ENCODE data around the gene PPM1G.

Gene PPM1G

DNA sequence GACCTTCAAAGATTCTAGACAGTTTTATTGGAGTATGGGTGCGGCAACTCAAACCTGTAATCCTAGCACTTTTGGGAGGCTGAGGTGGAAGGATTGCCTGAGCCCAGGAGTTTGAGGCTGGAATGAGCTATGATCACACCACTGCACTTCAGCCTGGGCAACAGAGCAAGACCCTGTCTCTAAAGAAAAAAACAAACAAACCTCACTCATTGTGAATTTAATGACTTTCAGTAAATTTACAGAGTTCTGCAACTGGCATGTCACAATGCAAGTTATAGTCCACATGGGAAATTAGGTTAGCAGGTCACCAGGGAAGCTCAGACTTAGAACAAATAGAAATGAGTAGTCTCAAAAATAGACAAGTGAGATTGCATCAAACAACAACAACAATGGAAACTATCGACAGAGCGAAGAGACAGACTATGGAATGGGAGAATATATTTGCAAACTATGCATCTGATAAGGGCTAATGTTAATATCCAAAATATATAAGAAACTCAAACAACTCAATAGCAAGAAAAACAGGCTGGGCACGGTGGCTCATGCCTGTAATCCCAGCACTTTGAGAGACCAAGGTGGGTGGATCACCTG, 12.4 kb upstream of the PPM1G start:
- intact Hi-C loops (cut with DNase I): no loop called here
- no peak for DNase-seq

DNA sequence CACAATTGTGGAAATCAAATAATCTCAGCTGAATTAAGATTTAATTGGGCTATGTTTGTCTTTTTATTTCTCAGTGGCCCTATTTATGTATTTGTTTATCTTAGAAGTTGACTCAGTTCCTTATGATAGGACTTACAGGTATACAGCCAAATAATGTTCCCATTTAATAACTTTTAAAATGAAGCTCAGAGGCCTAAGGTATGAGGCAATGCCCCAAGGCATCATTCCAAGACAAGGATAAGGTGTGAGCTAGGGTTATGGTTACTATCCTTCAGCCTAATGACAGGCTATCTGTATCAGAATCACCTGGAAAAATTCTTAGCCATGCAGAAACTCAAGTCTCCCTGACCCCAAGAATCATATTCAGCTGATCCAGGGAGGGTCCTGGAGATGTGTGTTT, 11.6 kb upstream of the PPM1G start:
- intact Hi-C loops (cut with DNase I): no loop called here
- no peak for DNase-seq

DNA sequence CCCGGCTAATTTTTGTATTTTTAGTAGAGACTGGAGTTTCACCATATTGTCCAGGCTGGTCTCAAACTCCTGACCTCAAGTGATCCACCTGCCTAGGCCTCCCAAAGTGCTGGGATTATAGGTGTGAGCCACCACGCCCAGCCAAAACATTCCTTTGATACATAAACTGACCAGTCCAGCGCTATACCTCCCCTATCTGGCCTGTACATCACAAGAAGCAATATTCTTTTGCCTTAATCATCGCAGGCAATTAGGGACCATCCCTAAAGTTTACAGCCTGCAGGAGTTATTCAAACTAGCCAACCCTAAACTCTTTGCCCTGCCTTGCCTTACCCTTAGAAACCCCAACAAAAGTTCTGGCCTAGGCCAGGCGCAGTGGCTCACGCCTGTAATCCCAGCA, 6.8 kb upstream of the PPM1G start:
- no peak for DNase-seq
- intact Hi-C loops (cut with DNase I): no loop called here

DNA sequence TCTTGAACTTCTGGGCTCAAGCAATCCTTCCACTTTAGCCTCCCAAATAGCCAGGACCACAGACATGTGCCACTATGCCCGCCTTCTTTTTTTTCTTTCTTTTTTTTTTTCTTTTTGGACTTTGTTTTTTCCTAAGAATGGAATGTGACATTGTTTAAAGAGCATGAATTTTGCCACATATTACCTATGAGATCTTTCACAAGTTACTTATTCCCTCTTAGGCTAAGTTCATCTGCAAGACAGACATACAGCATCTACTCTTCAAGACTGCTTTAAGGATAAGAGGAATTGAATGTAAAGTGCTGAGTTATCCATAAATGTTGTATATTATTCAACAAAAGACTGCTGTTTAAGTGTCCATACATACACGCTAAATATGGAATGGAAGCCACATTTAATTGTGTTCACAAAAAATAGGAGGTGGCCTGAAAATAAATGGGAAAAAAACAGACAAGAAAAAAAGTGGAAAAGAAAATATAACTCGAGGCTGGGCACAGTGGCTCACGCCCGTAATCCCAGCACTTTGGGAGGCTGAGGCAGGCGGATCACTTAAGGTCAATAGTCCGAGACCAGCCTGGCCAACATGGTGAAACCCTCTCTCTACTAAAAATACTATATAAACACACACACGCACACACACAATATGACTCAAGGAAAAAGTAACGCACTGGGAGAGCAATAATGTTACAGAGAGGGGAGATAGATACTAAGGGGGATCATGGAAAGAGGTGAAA, 3.2 kb upstream of the PPM1G start:
- intact Hi-C loops (cut with DNase I): no loop called here
- no peak for DNase-seq

DNA sequence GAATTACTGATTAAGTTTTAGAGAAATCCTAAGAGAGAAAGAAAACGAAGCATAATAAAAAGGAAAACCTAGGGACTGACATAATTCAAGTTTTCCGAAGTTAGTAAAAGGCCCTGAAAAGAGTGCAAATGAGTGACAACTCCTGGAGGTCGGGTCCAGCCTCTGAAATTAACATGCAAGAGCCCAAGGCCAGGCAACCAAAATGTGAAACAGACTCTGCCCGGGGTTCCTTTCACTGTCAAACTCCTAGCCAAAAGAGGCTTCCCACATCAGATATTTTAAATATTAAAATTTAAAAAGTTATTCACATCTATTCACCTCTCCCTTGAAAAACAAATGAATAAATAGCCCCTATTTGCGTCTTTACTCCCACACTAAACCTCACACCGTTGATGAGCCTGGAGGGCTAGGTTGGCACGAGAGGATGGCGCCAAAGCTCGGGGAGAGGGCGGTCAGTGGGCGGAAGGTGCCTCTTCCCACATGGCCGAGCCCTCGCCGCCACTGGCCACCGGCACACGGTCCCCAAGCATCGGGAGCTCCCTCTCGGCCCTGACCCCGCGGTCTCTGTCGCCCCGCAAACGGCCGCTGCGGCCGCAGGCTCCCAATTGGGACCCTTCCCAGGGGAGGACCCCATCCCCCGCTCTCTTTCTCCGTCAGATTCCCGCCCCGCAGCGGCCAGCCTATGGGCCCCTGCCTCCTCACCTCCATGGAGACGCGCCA, 630 bp downstream of the PPM1G start:
- intact Hi-C loops (cut with DNase I): loop anchor here (1.0 to 2.0 kb wide), 2 partner anchors 20 to 28 kb away; partner anchors contain the start of genes NRBP1 and ZNF513
- peak in 7 of 42 donors; percentile 6 to 43 (median 17) for DNase-seq

DNA sequence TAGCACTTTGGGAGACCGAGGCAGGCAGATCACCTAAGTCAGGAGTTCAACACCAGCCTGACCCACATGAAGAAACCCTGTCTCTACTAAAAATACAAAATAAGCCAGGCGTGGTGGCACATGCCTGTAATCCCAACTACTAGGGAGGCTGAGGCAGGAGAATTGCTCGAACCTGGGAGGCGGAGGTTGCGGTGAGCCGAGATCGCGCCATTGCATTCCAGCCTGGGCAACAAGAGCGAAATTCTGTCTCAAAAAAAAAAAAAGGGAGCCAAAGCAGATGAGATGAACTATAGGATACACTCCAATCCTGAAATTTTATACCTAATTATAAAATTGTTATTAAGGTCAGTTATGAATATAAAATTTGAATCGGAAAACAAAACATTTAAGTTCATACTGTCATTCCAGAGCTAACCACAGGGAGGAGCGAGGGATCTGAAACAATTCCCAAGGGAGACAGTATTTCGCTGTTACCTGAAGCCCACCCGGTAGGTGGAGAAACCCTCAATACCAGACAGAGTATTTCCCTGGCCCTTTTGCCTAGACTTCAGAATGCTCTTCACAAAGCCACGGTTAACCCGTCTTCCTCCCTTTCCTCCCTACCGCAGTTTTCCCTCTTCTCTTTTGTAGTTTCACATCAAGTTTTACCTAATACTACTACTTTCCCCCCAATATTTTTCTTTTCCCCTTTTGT, 1.4 kb downstream of the PPM1G start:
- DNase-seq: peak in 12 of 42 donors; percentile 6 to 43 (median 16)
- intact Hi-C loops (cut with DNase I): loop anchor here (2.0 kb wide), 1 partner anchor 21 kb away; the partner anchor contains the start of gene NRBP1

DNA sequence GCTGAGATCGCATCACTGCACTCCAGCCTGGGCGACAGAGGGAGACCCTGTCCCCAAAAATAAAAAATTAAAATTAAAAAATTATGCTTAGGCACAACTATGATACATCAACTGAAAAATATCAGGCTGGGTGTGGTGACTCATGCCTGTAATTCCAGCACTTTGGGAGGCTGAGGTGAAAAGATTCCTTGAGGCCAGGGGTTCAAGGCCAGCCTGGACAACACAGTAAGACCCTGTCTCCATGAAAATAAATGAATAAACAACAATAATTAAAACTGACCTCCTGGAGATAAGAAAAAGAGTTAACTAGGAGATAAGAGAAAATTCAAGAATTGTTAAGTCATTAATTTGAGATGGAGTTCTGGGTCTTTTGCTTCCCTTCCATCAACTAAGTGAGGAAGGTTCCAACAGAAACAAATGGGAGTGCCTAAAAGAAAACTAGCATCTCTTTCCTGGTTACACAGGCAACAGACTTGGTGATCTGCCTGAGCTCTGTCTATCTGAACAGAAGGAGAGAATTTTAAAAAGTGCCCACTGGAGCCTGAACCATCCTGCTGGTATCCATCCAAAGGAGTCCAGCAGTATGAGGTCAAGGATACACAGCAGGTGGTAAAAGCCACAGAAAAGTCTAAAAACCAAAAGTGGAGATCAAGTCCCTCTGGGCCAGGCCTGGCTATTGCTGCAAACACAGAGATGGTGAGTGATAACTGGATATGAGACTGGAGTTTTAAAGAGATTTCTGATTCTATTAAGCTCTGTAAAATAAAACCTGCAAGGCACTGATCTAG, 8.8 kb downstream of the PPM1G start:
- intact Hi-C loops (cut with DNase I): no loop called here

DNA sequence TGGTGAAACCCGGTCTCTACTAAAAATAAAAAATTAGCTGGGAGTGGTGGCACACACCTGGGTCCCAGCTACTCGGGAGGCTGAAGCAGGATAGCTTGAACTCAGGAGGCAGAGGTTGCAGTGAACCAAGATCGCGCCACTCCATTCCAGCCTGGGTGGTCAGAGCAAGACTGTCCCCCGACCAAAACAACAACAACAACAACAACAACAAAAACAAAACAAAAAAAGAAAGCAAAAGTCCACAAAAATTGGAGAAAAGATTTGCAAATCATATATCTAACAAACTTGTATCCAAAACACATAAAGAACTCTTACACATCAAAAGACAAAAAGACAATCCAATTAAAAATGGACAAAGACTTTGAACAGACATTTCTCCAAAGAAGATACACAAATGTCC, 10.4 kb downstream of the PPM1G start:
- intact Hi-C loops (cut with DNase I): no loop called here
- DNase-seq: no peak

More for the DNA sequence above, 8.8 kb downstream of the PPM1G start:
- DNase-seq: no peak

DNA sequence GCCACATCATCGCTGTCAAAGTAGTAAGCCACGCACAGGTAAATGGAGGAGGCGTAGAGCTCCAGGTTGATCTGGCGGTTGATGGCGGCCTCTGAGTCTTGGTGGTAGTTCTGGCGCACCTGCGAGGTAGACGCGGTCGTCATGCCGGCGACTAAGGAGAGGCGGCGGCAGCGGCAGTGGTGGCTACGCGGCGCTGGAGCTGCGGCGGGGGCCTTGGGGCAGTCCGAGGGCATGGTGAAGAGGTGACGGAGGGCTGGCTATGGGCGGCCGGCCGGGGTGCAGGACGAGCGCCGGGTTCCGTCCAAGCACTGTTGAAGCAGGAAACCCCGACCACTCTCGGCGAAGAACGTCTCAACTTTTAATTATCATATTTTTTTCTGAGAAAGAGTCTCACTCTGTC, 16.2 kb downstream of the PPM1G start:
- no peak for DNase-seq
- intact Hi-C loops (cut with DNase I): no loop called here

DNA sequence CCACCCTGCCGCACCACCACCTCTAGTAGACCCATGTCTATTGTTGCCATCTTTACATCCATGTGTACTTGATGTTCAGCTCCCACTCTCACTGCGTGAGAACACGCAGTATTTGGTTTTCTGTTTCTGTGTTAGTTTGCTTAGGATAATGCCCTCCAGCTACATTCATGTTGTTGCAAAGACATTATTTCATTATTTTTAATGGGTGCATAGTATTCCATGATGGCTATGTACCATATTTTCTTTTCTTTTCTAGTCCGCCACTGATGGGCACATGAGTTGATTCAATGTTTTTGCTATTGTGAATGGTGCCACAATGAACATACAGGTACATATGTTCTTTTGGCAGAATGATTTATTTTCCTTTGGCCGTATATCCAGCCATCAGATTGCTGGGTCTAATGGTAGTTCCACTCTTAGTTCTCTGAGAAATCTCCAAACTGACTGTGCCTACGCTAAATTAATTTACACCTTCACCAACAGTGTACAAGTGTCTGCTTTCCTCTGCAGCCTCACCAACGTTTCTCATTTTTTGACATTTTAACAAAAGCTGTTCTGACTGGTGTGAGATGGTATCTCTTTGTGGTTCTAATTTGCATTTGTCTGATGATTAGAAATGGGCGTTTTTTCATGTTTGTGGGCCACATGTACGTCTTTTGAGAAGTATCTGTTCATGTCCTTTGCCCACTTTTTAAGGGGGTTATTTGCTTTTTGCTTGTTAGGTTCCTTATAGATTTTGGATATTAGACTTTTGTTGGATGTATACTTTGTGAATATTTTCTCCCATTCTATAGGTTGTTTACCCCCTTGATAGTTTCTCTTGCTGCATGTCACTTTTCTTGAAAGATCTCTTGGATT, 18.3 kb downstream of the PPM1G start:
- DNase-seq: no peak
- intact Hi-C loops (cut with DNase I): no loop called here

DNA sequence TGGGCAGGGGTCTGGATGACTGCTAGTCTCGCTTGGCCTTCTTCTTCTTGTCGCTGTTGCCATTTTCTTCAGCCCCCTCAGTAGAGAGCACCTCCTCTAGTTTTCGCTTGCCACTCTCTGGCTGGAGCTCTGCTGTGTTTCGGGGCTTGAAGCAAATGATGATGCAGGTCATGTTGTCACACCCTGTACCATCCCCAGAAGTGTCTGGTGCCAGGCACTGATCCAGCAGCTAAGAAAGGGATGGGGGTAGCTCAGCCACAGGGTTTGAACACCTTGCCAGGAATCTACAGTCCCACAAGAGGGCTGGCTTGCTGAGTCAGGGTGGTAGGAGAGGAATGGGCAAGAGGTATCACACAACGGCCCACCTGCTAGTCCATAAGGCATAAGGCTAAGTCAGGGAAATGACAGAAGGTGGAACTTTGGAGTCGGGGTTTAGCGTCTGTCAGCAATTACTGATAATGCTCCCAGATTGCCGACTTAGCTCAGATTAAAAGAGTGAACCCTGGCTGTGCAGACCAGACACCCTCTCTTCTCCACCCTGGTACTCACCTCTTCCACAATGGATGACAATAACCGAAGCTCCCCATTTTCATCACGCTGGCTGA, 27.7 kb downstream of the PPM1G start:
- intact Hi-C loops (cut with DNase I): no loop called here
- no peak for DNase-seq

DNA sequence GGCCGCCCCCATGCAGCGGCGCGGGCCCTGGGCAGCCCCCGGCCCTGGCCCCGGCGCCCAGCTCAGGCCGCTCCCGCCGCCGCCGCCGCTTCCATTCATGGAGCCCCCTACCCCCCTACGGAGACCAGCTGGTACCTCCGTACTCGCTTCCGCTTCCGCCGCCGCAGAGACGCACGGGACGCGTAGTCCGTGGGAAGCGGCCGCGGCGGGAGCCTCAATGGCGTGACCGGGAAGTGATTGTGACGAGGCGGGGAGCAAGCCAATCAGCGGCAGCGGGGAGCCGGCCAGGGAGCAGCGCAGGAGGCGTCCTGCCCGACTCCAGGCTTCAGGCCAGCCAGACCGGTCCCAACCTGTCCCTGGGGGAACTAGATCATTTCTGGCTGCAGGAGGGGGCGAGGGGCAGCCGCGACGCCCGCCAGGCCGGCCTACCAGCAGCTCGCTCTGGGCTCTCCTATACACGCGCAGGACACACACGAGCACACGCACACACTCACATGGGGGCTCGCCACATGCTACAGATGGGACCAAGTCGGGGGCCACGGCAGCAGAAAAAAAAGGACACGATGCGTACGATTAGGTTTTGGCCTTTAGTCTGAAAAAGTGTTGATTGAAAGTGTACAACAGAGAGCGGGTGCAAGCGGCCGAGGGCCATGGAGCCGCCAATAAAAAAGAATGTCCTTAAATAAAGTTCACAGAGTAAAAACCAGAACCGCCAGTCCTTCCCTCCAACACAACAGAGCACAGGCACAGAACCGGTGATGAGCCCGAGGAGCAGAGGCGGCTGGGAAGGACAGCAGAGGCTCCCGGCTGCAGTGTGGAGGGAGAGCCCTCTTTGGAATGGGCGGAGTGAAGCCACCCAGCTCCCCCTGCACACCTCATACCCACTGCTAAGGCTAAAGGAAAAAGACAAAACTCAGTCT, 28.5 kb downstream of the PPM1G start, which contains the start of gene ZNF513:
TSS of gene ZNF513 (minus strand) at position 109 of the 920 bp plus-strand sequence. CDS start 208 bp downstream, outside the sequence.
- intact Hi-C loops (cut with DNase I): loop anchor here (1.0 kb wide), 2 partner anchors 11 to 28 kb away; partner anchors contain the start of genes EIF2B4, PPM1G and SNX17
- peak; percentile 95 to 99 (median 98) for DNase-seq

DNA sequence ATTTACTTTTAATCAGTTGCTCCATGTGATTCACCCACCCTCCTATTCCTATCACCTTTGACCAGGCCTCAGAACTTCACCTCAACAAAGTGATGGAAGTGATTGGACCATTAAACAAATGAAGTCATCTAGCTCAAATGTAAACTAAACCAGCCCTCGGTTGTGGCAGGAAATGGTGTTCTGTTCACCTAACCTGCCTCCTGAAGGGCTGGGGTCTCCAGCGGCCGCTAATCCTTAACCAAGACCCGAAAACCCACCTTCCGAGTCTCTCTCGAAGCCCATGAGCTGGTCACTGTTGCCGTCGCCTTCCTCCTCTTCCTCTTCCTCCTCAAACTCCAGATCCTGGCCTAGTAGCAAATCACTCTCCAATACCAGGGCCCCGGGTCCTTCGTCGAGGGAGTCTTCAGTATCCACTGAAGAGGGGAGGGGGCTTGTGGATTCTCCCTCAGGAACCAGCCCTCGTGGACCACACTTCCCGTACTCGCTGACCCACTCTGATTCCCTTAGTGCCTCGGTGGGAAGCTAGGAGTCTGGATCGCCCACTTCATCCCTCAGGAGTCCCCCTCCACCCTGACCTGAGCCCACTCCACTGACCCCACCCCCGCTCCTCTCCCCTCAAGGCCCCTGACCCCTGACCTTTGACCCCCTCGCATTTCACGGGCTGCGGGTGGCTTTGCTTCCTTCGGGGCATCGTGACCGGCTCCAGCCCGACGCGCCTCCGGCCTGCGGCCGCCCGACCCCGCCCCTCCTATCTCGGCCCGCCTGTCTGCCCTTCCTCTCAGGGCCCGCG, 29.4 kb downstream of the PPM1G start:
- intact Hi-C loops (cut with DNase I): loop anchor here (1.0 kb wide), 2 partner anchors 10 to 29 kb away; partner anchors contain the start of genes EIF2B4, PPM1G and SNX17
- peak in 41 of 42 donors; percentile 39 to 89 (median 74) for DNase-seq

DNA sequence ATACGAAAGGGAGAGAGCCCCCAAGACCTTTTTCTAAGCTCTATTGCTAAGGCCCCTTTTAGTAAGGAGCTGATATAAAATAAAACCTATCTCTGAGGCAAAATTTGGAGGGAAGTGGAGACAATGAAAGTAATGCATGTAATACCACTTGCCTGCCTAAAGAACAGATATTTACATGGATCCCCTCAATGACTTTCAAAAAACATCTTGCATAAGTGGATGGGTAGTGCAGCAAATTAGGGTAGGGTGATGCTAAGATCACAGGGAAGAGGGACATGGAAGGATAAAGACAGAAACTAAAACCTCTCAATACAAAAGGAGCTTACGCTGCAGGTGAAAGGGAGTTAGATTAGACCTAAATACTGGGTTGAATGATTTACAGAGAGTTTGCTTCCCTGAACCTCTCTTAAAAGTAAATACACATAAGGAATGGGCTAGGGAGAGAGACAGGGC, 30.0 kb downstream of the PPM1G start:
- intact Hi-C loops (cut with DNase I): no loop called here
- no peak for DNase-seq

DNA sequence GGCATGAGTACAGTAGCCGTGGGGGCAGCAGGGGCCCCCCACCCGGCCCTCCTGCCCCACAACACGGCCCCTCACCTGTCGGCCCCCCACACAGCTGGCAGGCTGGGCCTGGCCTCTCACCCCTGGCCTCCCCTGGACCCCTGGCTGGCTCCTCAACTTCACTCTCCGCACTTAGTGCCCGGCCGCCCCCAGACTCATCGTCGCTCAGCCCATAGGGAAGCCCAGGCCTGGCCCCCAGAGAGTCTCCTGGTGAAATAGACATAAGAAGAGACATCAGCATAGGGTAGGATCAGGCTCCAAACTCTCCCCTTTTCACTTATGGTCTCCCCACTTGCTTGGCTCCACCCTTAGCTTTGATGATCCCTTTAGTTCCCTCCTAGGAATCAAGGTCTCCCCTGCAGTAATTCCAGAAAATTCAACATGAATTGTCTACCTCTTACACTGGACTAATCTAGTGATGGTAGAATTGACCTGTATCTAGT, 30.5 kb downstream of the PPM1G start:
- DNase-seq: no peak
- intact Hi-C loops (cut with DNase I): no loop called here
